ENCODE measurements around the gene RAB3IL1.

RAB3IL1 gene

GRCh38 chr11:61911128-61911700 lies 6.2 kb downstream of the RAB3IL1 start:
- WGBS (ENCODE audit: insufficient coverage): 83% methylated on average over 3 of the region's 7 CpGs
- no peak overlapping the region for H3K27ac ChIP-seq (ENCODE audit: insufficient read depth in 1 of 2, low read depth in 1 of 2, low read length in 2 of 2, poor library complexity in 1 of 2, severe bottlenecking in 2 of 2)
- no peak overlapping the region for H3K4me3 ChIP-seq (ENCODE audit: control insufficient read depth in 1 of 7, extremely low read depth in 1 of 7, insufficient read depth in 4 of 7, low read depth in 2 of 7, low read length in 6 of 7)
- H3K4me1 ChIP-seq (ENCODE audit: control extremely low read depth in 1 of 4, control insufficient read depth in 4 of 4, insufficient read depth in 4 of 4, low read length in 3 of 4): peaks cover 0 to 40% (median 18%) of the 10 kb centered on the region in 4 experiments
- CTCF ChIA-PET: interaction anchor here (1.1 to 4.4 kb wide), 2 partner anchors 13 to 164 kb away, joined by 3 to 39 read pairs; no protein-coding TSS in a partner anchor
- H3K36me3 ChIP-seq (ENCODE audit: control insufficient read depth in 4 of 4, insufficient read depth in 4 of 4, low read length in 3 of 4): no peaks in the 10 kb centered on the region
- peaks cover 0 to 15% (median under 1%) of the 10 kb centered on the region in 5 experiments for H3K27me3 ChIP-seq (replicated peaks in 2 of 5; ENCODE audit: control insufficient read depth in 4 of 5, insufficient read depth in 5 of 5, low read length in 4 of 5)
- POLR2A ChIA-PET: no interaction called here
- no peak for DNase-seq
- no peaks in the 10 kb centered on the region for H3K9me3 ChIP-seq (ENCODE audit: control extremely low read depth in 1 of 5, control insufficient read depth in 4 of 5, insufficient read depth in 2 of 5, low read depth in 1 of 5, low read length in 4 of 5)

- ChIA-PET CTCF (interaction anchor here (0.9 to 16.3 kb wide), 6 partner anchors 12 to 199 kb away, joined by 3 to 380 read pairs (median 4); partner anchors contain the start of gene BEST1), POLR2A (no interaction called here)
- Histone ChIP-seq H3K36me3 (ENCODE audit: control insufficient read depth in 4 of 4, insufficient read depth in 4 of 4, low read length in 3 of 4) (no peaks in the 10 kb centered on the region), H3K9me3 (ENCODE audit: control extremely low read depth in 1 of 5, control insufficient read depth in 4 of 5, insufficient read depth in 2 of 5, low read depth in 1 of 5, low read length in 4 of 5) (no peaks in the 10 kb centered on the region), H3K4me3 (ENCODE audit: control insufficient read depth in 1 of 7, extremely low read depth in 1 of 7, insufficient read depth in 4 of 7, low read depth in 2 of 7, low read length in 6 of 7) (no peak overlapping the region), H3K27me3 (replicated peaks in 2 of 5; ENCODE audit: control insufficient read depth in 4 of 5, insufficient read depth in 5 of 5, low read length in 4 of 5) (peaks cover 0 to 7% (median 0%) of the 10 kb centered on the region in 5 experiments), H3K27ac (ENCODE audit: insufficient read depth in 1 of 2, low read depth in 1 of 2, low read length in 2 of 2, poor library complexity in 1 of 2, severe bottlenecking in 2 of 2) (no peak overlapping the region), H3K4me1 (ENCODE audit: control extremely low read depth in 1 of 4, control insufficient read depth in 4 of 4, insufficient read depth in 4 of 4, low read length in 3 of 4) (peaks cover 0 to 40% (median 18%) of the 10 kb centered on the region in 4 experiments)
- DNase-seq: no peak
- 95% methylated on average over 13 of the region's 13 CpGs for WGBS (ENCODE audit: insufficient coverage)
Measured at GRCh38 chr11:61910187-61911127, 6.9 kb downstream of the RAB3IL1 start.

DNA sequence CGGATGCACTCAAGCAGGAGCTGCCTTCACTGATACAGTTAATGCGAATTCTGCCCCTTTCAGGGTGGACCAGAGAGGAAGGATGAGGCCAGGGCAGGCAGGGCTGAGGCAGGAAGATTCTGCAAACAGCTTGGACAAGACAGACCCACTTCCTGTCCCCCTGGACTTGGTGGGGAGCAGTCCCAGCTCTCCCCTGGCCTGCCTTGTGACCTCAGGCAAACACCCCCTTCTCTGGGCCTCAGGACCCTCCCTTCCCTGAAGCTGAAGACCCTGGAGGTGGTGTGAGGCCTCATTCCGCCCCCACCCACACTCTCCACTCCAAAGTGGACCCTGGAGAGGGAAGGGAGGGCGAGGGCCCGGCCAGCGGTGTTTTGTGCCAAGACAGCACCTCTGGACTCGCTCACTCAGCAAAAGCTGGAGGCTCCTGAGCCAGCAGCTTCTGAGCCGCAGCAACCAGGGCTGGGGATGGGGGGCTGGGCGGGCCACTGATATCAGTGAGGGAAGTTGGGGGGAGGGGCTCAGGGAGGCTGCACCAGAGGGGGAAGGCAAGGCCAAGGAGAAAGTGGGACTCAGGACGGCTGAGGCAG lies 8.5 kb downstream of the RAB3IL1 start:
- no peaks in the 10 kb centered on the region for H3K9me3 ChIP-seq (ENCODE audit: control extremely low read depth in 1 of 5, control insufficient read depth in 4 of 5, insufficient read depth in 2 of 5, low read depth in 1 of 5, low read length in 4 of 5)
- peaks cover 0 to 43% (median 25%) of the 10 kb centered on the region in 4 experiments for H3K4me1 ChIP-seq (ENCODE audit: control extremely low read depth in 1 of 4, control insufficient read depth in 4 of 4, insufficient read depth in 4 of 4, low read length in 3 of 4)
- H3K36me3 ChIP-seq (ENCODE audit: control insufficient read depth in 4 of 4, insufficient read depth in 4 of 4, low read length in 3 of 4): no peaks in the 10 kb centered on the region
- H3K27me3 ChIP-seq (replicated peaks in 2 of 5; ENCODE audit: control insufficient read depth in 4 of 5, insufficient read depth in 5 of 5, low read length in 4 of 5): peaks cover 0 to 1% (median 0%) of the 10 kb centered on the region in 5 experiments
- CTCF ChIA-PET: interaction anchor here (1.2 to 16.3 kb wide), 7 partner anchors 8 to 199 kb away, joined by 3 to 380 read pairs (median 4); partner anchors contain the start of genes BEST1 and RAB3IL1
- 89% methylated on average over 6 of the region's 10 CpGs for WGBS (ENCODE audit: insufficient coverage)
- POLR2A ChIA-PET: no interaction called here
- no peak for DNase-seq
- H3K4me3 ChIP-seq (ENCODE audit: control insufficient read depth in 1 of 7, extremely low read depth in 1 of 7, insufficient read depth in 4 of 7, low read depth in 2 of 7, low read length in 6 of 7): no peak overlapping the region
- H3K27ac ChIP-seq (ENCODE audit: insufficient read depth in 1 of 2, low read depth in 1 of 2, low read length in 2 of 2, poor library complexity in 1 of 2, severe bottlenecking in 2 of 2): no peak overlapping the region

- no peak for DNase-seq
- no peak overlapping the region for H3K4me3 ChIP-seq (ENCODE audit: control insufficient read depth in 1 of 7, extremely low read depth in 1 of 7, insufficient read depth in 4 of 7, low read depth in 2 of 7, low read length in 6 of 7)
- no peaks in the 10 kb centered on the region for H3K9me3 ChIP-seq (ENCODE audit: control extremely low read depth in 1 of 5, control insufficient read depth in 4 of 5, insufficient read depth in 2 of 5, low read depth in 1 of 5, low read length in 4 of 5)
- POLR2A ChIA-PET: no interaction called here
- H3K27me3 ChIP-seq (replicated peaks in 2 of 5; ENCODE audit: control insufficient read depth in 4 of 5, insufficient read depth in 5 of 5, low read length in 4 of 5): peaks cover 0 to 2% (median 0%) of the 10 kb centered on the region in 5 experiments
- WGBS (ENCODE audit: insufficient coverage): 90% methylated on average over 16 of the region's 21 CpGs
- no peak overlapping the region for H3K27ac ChIP-seq (ENCODE audit: insufficient read depth in 1 of 2, low read depth in 1 of 2, low read length in 2 of 2, poor library complexity in 1 of 2, severe bottlenecking in 2 of 2)
- H3K36me3 ChIP-seq (ENCODE audit: control insufficient read depth in 4 of 4, insufficient read depth in 4 of 4, low read length in 3 of 4): no peaks in the 10 kb centered on the region
- CTCF ChIA-PET: interaction anchor here (1.2 to 16.3 kb wide), 8 partner anchors 9 to 173 kb away, joined by 3 to 380 read pairs (median 4); partner anchors contain the start of genes BEST1 and RAB3IL1
- H3K4me1 ChIP-seq (ENCODE audit: control extremely low read depth in 1 of 4, control insufficient read depth in 4 of 4, insufficient read depth in 4 of 4, low read length in 3 of 4): peaks cover 0 to 40% (median 25%) of the 10 kb centered on the region in 4 experiments
Measured at GRCh38 chr11:61907871-61908729, 9.3 kb downstream of the RAB3IL1 start.

DNA sequence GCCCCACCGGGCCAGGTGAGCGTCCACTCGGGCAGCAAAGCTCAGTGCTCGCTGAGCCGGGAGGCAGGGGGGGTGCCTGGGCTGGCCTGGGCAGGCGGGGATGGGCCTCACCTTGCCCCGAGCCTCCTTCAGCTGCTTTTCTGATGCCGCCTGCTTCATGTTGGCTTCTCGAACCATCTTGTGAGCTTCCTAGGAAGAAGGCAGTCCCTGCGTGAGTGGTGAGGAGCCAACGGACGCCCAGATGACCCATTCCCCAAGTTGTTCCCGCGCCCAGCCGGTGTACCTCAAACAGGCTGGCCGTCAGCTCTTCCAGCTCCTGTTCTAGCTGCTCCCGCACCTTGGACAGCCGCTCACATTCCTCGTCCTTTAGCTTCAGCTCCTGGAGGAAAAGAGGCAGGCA lies 10.1 kb downstream of the RAB3IL1 start:
- DNase-seq: no peak
- Histone ChIP-seq H3K4me1 (ENCODE audit: control extremely low read depth in 1 of 4, control insufficient read depth in 4 of 4, insufficient read depth in 4 of 4, low read length in 3 of 4) (peaks cover 0 to 32% (median 20%) of the 10 kb centered on the region in 4 experiments), H3K27me3 (replicated peaks in 2 of 5; ENCODE audit: control insufficient read depth in 4 of 5, insufficient read depth in 5 of 5, low read length in 4 of 5) (peaks cover 0 to 2% (median 0%) of the 10 kb centered on the region in 5 experiments), H3K9me3 (ENCODE audit: control extremely low read depth in 1 of 5, control insufficient read depth in 4 of 5, insufficient read depth in 2 of 5, low read depth in 1 of 5, low read length in 4 of 5) (no peaks in the 10 kb centered on the region), H3K27ac (ENCODE audit: insufficient read depth in 1 of 2, low read depth in 1 of 2, low read length in 2 of 2, poor library complexity in 1 of 2, severe bottlenecking in 2 of 2) (no peak overlapping the region), H3K36me3 (ENCODE audit: control insufficient read depth in 4 of 4, insufficient read depth in 4 of 4, low read length in 3 of 4) (no peaks in the 10 kb centered on the region), H3K4me3 (ENCODE audit: control insufficient read depth in 1 of 7, extremely low read depth in 1 of 7, insufficient read depth in 4 of 7, low read depth in 2 of 7, low read length in 6 of 7) (no peak overlapping the region)
- WGBS (ENCODE audit: insufficient coverage): 96% methylated on average over 17 of the region's 19 CpGs
- POLR2A ChIA-PET: no interaction called here
- CTCF ChIA-PET: interaction anchor here (1.2 to 16.3 kb wide), 6 partner anchors 9 to 174 kb away, joined by 3 to 380 read pairs (median 6); partner anchors contain the start of gene BEST1

DNA sequence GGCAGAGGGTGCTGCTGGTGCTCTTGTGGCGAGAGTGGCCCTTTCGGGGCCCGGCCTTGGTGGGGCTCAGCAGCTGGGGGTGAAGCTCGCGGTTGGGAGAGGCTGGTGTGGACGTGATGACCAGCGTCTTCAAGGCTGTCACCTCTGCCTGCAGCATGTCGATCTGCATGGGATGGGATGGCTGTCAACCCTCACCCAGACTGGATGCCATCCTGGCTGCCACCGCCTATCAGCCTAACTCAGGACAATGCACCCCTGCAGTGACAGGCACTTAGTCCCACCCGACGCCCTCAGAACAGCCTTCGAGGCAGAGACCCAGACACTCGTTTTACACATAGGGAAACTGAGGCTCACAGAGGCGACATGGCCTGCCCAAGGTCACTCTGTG lies 10.8 kb downstream of the RAB3IL1 start:
- H3K4me1 ChIP-seq (ENCODE audit: control extremely low read depth in 1 of 4, control insufficient read depth in 4 of 4, insufficient read depth in 4 of 4, low read length in 3 of 4): peaks cover 0 to 24% (median 13%) of the 10 kb centered on the region in 4 experiments
- no peak overlapping the region for H3K27ac ChIP-seq (ENCODE audit: insufficient read depth in 1 of 2, low read depth in 1 of 2, low read length in 2 of 2, poor library complexity in 1 of 2, severe bottlenecking in 2 of 2)
- H3K36me3 ChIP-seq (ENCODE audit: control insufficient read depth in 4 of 4, insufficient read depth in 4 of 4, low read length in 3 of 4): no peaks in the 10 kb centered on the region
- no peaks in the 10 kb centered on the region for H3K9me3 ChIP-seq (ENCODE audit: control extremely low read depth in 1 of 5, control insufficient read depth in 4 of 5, insufficient read depth in 2 of 5, low read depth in 1 of 5, low read length in 4 of 5)
- WGBS (ENCODE audit: insufficient coverage): 95% methylated on average over 13 of the region's 14 CpGs
- H3K4me3 ChIP-seq (ENCODE audit: control insufficient read depth in 1 of 7, extremely low read depth in 1 of 7, insufficient read depth in 4 of 7, low read depth in 2 of 7, low read length in 6 of 7): no peak overlapping the region
- no peak for DNase-seq
- POLR2A ChIA-PET: no interaction called here
- CTCF ChIA-PET: interaction anchor here (4.4 to 16.3 kb wide), 2 partner anchors 8 to 45 kb away, joined by 39 to 380 read pairs; partner anchors contain the start of gene BEST1
- H3K27me3 ChIP-seq (replicated peaks in 2 of 5; ENCODE audit: control insufficient read depth in 4 of 5, insufficient read depth in 5 of 5, low read length in 4 of 5): peaks cover 0 to 2% (median 0%) of the 10 kb centered on the region in 5 experiments
